Measurements from ENCODE around the gene CDHR3.

GRCh38 chr7:106006906-106007305, 43.8 kb downstream of the CDHR3 start:
- TF ChIP-seq GATA2 (IDR thresholded peaks at IDR 0.05; ENCODE audit: low read depth, low read length) (no peak), GATA3 (IDR thresholded peaks at IDR 0.05; ENCODE audit: low read depth, low read length) (no peak)
